Activated naive CD4-positive, alpha-beta T cell treated with anti-CD3 and anti-CD28 coated beads, Interleukin-2, amount 50 U/mL, for 24 hours (primary cell): ENCODE measurements around the gene CROCC2.

Source experiments
- H3K27ac Mint-ChIP-seq: one replicate; pipeline ENCODE4 v1.8.0; 2021; ENCODE audit warnings: mild to moderate bottlenecking, mixed read lengths
- H3K27me3 Mint-ChIP-seq: one replicate; pipeline ENCODE4 v1.8.0; 2021; ENCODE audit warnings: mixed read lengths
- H3K36me3 Mint-ChIP-seq: one replicate; pipeline ENCODE4 v1.8.0; 2021; ENCODE audit warnings: mixed read lengths
- H3K4me1 Mint-ChIP-seq: one replicate; pipeline ENCODE4 v1.8.0; 2021; ENCODE audit warnings: mixed read lengths
- H3K4me3 Mint-ChIP-seq: one replicate; pipeline ENCODE4 v1.8.0; 2021; ENCODE audit warnings: mild to moderate bottlenecking, mixed read lengths
- H3K9me3 Mint-ChIP-seq: one replicate; pipeline ENCODE4 v1.8.0; 2021; ENCODE audit warnings: mixed read lengths

CROCC2 gene

GRCh38 chr2:240873098-240873788 lies 32.9 kb upstream of the CROCC2 start:
- H3K27ac Mint-ChIP-seq, result no peak overlapping the region
- no peaks in the 10 kb centered on the region for H3K36me3 Mint-ChIP-seq
- H3K4me3 Mint-ChIP-seq, result no peak overlapping the region
- no peaks in the 10 kb centered on the region for H3K4me1 Mint-ChIP-seq
- H3K27me3 Mint-ChIP-seq, result no peaks in the 10 kb centered on the region
- H3K9me3 Mint-ChIP-seq, result no peaks in the 10 kb centered on the region

- H3K36me3 Mint-ChIP-seq, result no peaks in the 10 kb centered on the region
- no peak overlapping the region for H3K27ac Mint-ChIP-seq
- H3K4me1 Mint-ChIP-seq, result no peaks in the 10 kb centered on the region
- no peaks in the 10 kb centered on the region for H3K27me3 Mint-ChIP-seq
- H3K4me3 Mint-ChIP-seq, result no peak overlapping the region
- H3K9me3 Mint-ChIP-seq, result no peaks in the 10 kb centered on the region
These were observed 32.1 kb upstream of the CROCC2 start for GRCh38 chr2:240873805-240874714.

DNA sequence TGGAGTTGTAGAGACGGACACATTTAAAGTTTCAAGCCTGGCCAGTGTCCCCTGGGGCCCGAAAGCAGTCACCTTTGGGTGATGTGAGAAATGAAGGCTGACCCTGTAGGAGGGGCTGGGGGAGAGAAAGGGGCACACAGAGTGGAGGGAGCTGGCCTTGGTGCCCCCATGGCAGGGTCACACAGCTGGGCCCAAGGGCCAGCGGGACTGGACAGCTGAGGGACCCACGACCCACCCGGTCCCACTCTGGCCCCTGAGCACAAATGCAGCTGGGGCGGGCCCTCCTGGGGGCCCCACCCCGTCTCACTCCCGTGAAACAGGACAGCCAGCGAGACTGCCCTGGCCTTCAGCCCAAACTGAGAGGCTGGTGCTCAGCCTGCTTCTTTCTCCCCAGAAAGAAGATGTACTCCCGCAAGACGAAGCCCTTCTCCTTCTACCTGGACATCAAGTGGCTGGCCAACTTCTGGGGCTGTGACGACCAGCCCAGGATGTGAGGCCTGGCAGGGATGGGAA lies 31.4 kb upstream of the CROCC2 start:
- no peaks in the 10 kb centered on the region for H3K9me3 Mint-ChIP-seq
- no peak overlapping the region for H3K27ac Mint-ChIP-seq
- H3K4me3 Mint-ChIP-seq, result no peak overlapping the region
- H3K27me3 Mint-ChIP-seq, result no peaks in the 10 kb centered on the region
- H3K36me3 Mint-ChIP-seq, result no peaks in the 10 kb centered on the region
- no peaks in the 10 kb centered on the region for H3K4me1 Mint-ChIP-seq

DNA sequence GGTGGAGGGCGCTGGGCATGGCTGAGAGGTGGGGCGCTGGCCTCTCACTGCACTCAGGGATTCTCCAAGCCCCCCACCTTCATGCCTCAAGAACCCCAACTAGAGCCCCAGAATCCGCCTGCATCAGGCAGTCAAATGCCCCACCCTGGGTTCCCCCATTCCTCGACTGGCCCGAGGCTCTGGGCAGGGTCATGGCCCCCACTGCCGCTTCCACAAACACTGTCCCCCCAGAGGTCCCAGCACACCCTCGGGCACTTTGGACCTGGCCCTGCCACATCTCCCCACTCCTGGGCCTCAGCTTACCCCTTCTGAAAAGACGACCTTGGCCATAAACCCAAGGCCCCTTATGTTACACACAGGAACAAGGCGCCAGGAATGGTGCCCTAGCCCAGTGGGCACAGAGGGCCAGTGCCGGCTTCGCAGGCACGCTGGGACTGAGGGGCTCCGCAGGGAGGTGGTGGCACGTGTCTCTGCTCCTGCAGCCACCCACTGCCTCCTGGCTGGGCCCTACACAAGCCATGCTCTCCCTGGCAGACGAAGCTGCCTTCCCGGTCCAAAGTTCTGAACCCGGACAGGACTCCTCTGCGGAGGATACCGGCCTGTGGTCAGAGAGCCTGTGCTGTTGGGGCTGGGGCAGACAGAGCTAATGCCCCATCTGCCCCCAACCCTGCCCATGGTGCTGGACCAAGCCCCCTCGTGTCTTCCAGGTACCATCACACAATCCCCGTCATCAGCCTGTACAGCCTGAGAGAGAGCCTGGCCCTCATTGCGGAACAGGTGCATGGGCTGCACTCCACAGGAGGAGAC lies 30.7 kb upstream of the CROCC2 start:
- Mint-ChIP-seq H3K4me1 (no peaks in the 10 kb centered on the region), H3K4me3 (no peak overlapping the region)

GRCh38 chr2:240876035-240876474 lies 30.1 kb upstream of the CROCC2 start:
- no peak overlapping the region for H3K27ac Mint-ChIP-seq
- peaks cover 2% of the 10 kb centered on the region for H3K27me3 Mint-ChIP-seq
- no peaks in the 10 kb centered on the region for H3K4me1 Mint-ChIP-seq
- H3K9me3 Mint-ChIP-seq, result no peaks in the 10 kb centered on the region
- no peak overlapping the region for H3K4me3 Mint-ChIP-seq
- H3K36me3 Mint-ChIP-seq, result no peaks in the 10 kb centered on the region

More for the DNA sequence above, 30.7 kb upstream of the CROCC2 start:
- H3K27me3 Mint-ChIP-seq, result peaks cover 2% of the 10 kb centered on the region
- H3K9me3 Mint-ChIP-seq, result no peaks in the 10 kb centered on the region
- no peaks in the 10 kb centered on the region for H3K36me3 Mint-ChIP-seq
- no peak overlapping the region for H3K27ac Mint-ChIP-seq

DNA sequence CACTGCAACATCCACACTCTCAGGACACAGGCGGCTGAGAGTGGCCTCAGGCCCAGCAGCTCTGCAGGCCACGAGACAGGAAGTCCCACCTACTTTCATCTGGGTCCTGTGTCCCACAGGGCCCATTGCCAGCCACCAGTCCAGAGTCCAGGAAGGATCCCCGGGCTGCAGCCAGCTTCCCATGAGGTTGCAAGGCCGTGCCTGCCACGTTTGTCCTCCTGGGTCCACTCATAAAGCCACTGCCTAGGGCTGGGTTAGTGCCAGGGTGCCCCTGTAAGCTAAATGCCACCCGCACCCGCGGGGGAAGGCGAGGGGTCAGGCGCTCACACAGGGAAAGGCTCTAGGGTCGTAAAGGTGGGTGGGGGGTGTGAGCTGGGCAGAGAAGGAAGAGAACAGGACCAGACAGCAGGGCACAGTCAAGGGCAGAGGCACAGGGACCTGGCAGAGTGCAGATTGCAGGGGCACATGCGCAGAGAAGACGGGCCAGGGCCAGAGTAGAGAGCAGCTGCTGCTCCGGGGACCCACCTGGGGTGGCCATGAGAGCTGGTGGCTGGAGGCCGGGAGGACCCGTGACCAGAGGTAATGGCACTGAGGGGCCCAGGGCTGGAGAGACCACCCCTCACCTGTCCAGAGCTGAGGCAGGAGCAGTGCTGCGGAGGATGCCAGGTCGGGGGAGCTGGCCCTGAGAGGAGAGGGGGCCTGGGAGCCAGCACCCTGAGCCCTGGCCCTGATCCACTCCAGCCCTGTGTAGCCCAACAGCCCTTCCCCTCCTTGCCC lies 29.5 kb upstream of the CROCC2 start:
- Mint-ChIP-seq H3K27me3 (peaks cover 2% of the 10 kb centered on the region), H3K36me3 (no peaks in the 10 kb centered on the region), H3K27ac (no peak overlapping the region), H3K4me3 (no peak overlapping the region), H3K9me3 (no peaks in the 10 kb centered on the region), H3K4me1 (no peaks in the 10 kb centered on the region)

- H3K27ac Mint-ChIP-seq, result no peak overlapping the region
- no peaks in the 10 kb centered on the region for H3K4me1 Mint-ChIP-seq
- no peaks in the 10 kb centered on the region for H3K36me3 Mint-ChIP-seq
- H3K4me3 Mint-ChIP-seq, result no peak overlapping the region
- H3K27me3 Mint-ChIP-seq, result peaks cover 2% of the 10 kb centered on the region
- H3K9me3 Mint-ChIP-seq, result no peaks in the 10 kb centered on the region
These were observed 28.4 kb upstream of the CROCC2 start for GRCh38 chr2:240877460-240878340.

- Mint-ChIP-seq H3K36me3 (no peaks in the 10 kb centered on the region), H3K4me1 (no peaks in the 10 kb centered on the region), H3K27ac (no peak overlapping the region), H3K4me3 (no peak overlapping the region), H3K9me3 (no peaks in the 10 kb centered on the region), H3K27me3 (peaks cover 2% of the 10 kb centered on the region)
These were observed 27.7 kb upstream of the CROCC2 start for GRCh38 chr2:240878341-240878936.

DNA sequence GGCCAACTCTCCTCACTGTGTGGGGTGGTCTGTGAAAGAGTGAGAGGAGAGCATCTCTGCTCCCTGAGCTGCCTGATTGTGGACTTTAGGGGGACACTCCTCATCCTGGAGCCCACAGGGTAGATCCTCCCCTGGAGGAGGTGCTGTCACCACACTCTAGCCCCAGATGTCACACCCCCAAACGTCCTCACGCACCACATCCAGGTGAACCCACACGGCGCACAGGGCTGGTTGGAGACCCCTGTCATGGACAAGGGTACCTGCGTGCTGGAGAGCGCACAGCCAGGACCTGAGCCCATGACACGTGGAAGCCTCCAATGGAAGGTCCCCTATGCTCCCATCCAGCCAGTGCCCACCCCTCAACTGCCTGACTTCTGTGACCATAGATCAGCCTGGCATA lies 27.0 kb upstream of the CROCC2 start:
- Mint-ChIP-seq H3K36me3 (no peaks in the 10 kb centered on the region), H3K4me3 (no peak overlapping the region), H3K27me3 (peaks cover 2% of the 10 kb centered on the region), H3K4me1 (no peaks in the 10 kb centered on the region), H3K27ac (no peak overlapping the region), H3K9me3 (no peaks in the 10 kb centered on the region)

- Mint-ChIP-seq H3K9me3 (no peaks in the 10 kb centered on the region), H3K27me3 (peaks cover 2% of the 10 kb centered on the region), H3K27ac (no peak overlapping the region), H3K4me3 (no peak overlapping the region), H3K4me1 (no peaks in the 10 kb centered on the region), H3K36me3 (no peaks in the 10 kb centered on the region)
These were observed 24.2 kb upstream of the CROCC2 start for GRCh38 chr2:240881913-240882312.

GRCh38 chr2:240884221-240884620 lies 21.9 kb upstream of the CROCC2 start:
- H3K27ac Mint-ChIP-seq, result no peak overlapping the region
- no peaks in the 10 kb centered on the region for H3K4me1 Mint-ChIP-seq
- no peak overlapping the region for H3K4me3 Mint-ChIP-seq
- no peaks in the 10 kb centered on the region for H3K9me3 Mint-ChIP-seq
- H3K27me3 Mint-ChIP-seq, result peaks cover 2% of the 10 kb centered on the region
- no peaks in the 10 kb centered on the region for H3K36me3 Mint-ChIP-seq

GRCh38 chr2:240884745-240885144 lies 21.4 kb upstream of the CROCC2 start:
- H3K4me3 Mint-ChIP-seq, result no peak overlapping the region
- no peaks in the 10 kb centered on the region for H3K36me3 Mint-ChIP-seq
- peaks cover 2% of the 10 kb centered on the region for H3K27me3 Mint-ChIP-seq
- H3K4me1 Mint-ChIP-seq, result no peaks in the 10 kb centered on the region
- no peak overlapping the region for H3K27ac Mint-ChIP-seq
- no peaks in the 10 kb centered on the region for H3K9me3 Mint-ChIP-seq

DNA sequence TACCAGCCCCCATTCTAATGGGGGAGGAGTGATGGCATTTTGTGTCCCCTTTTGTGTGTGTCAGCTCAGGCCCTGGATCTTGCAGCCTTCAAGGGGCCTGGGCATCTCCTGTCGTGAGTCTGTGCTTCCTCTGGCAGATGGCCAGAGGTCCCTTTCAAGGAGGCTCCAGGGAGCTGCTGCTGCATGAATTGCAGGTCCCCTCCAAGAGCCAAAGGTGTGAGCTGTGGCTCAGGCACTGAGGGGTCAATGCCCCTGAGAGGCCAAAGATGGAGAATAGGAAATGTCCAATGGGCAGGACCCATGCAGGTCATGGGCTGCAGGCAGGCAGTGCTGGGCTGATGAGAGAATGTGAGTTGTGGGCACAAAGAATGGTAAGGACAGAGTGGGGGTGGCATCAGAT lies 20.6 kb upstream of the CROCC2 start:
- Mint-ChIP-seq H3K36me3 (no peaks in the 10 kb centered on the region), H3K4me3 (no peak overlapping the region), H3K9me3 (no peaks in the 10 kb centered on the region), H3K4me1 (no peaks in the 10 kb centered on the region), H3K27ac (no peak overlapping the region), H3K27me3 (no peaks in the 10 kb centered on the region)
